ENCODE data around the gene HPGDS. TPM values are rescaled to one million over a fixed set of nuclear protein-coding genes. Genes with fewer than 3 reads are reported as not detected.

HPGDS gene
- total RNA-seq, 1 experiment from 2014 or later = not detected

DNA sequence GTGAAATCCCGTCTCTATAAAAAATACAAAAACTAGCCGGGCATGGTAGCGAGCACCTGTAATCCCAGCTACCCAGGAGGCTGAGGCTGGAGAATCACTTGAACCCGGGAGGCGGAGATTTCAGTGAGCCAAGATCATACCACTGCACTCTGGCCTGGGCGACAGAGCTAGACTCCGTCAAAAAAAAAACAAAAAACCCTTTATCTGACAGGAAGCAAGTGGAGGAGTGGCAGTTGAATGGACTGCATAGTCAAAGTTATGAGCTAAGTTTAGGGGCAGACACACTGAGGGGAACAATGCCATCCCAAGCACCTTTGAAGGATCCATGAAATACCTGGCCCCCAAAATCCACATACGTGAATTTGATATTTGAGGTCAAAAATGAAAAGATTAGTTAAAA, 7.5 kb upstream of the HPGDS start:
- TF ChIP-seq KAT7 (CRISPR knock-in tag; IDR thresholded peaks at IDR 0.05; ENCODE audit: borderline replicate concordance) (no peak), ERG (CRISPR knock-in tag; IDR thresholded peaks at IDR 0.05) (no peak), E2F5 (CRISPR knock-in tag; IDR thresholded peaks at IDR 0.05) (no peak), TCF7 (CRISPR knock-in tag; IDR thresholded peaks at IDR 0.05; ENCODE audit: low read depth) (no peak), CBFB (CRISPR knock-in tag; IDR thresholded peaks at IDR 0.05; ENCODE audit: low read depth) (no peak), ZNF317 (CRISPR knock-in tag; IDR thresholded peaks at IDR 0.05; ENCODE audit: borderline replicate concordance, low read depth) (no peak), ZNF396 (CRISPR knock-in tag; IDR thresholded peaks at IDR 0.05; ENCODE audit: borderline replicate concordance) (no peak), MXD4 (CRISPR knock-in tag; IDR thresholded peaks at IDR 0.05; ENCODE audit: borderline replicate concordance) (no peak), NFATC4 (CRISPR knock-in tag; IDR thresholded peaks at IDR 0.05) (no peak), FOXP1 (CRISPR knock-in tag; IDR thresholded peaks at IDR 0.05; ENCODE audit: borderline replicate concordance) (no peak), CREM (CRISPR knock-in tag; IDR thresholded peaks at IDR 0.05) (no peak), USF1 (CRISPR knock-in tag; IDR thresholded peaks at IDR 0.05) (no peak), TEAD4 (CRISPR knock-in tag; IDR thresholded peaks at IDR 0.05) (no peak), FOXJ3 (CRISPR knock-in tag; IDR thresholded peaks at IDR 0.05; ENCODE audit: borderline replicate concordance) (no peak), RELA (CRISPR knock-in tag; IDR thresholded peaks at IDR 0.05; ENCODE audit: borderline replicate concordance) (no peak), ZNF138 (CRISPR knock-in tag; conservative IDR thresholded peaks at IDR 0.05) (no peak)
- TF ChIP-seq, protein P1, sequence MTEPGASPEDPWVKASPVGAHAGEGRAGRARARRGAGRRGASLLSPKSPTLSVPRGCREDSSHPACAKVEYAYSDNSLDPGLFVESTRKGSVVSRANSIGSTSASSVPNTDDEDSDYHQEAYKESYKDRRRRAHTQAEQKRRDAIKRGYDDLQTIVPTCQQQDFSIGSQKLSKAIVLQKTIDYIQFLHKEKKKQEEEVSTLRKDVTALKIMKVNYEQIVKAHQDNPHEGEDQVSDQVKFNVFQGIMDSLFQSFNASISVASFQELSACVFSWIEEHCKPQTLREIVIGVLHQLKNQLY (CRISPR knock-in tag; IDR thresholded peaks at IDR 0.05) = no peak
- TF ChIP-seq, protein P2, sequence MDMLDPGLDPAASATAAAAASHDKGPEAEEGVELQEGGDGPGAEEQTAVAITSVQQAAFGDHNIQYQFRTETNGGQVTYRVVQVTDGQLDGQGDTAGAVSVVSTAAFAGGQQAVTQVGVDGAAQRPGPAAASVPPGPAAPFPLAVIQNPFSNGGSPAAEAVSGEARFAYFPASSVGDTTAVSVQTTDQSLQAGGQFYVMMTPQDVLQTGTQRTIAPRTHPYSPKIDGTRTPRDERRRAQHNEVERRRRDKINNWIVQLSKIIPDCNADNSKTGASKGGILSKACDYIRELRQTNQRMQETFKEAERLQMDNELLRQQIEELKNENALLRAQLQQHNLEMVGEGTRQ (CRISPR knock-in tag; IDR thresholded peaks at IDR 0.05) = no peak
- TF ChIP-seq, protein P3, sequence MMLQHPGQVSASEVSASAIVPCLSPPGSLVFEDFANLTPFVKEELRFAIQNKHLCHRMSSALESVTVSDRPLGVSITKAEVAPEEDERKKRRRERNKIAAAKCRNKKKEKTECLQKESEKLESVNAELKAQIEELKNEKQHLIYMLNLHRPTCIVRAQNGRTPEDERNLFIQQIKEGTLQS (CRISPR knock-in tag; conservative IDR thresholded peaks at IDR 0.05) = no peak
- DNase-seq (ENCODE audit: low spot score) (no peak), ATAC-seq (no peak)
- CTCF ChIA-PET = no interaction called here
- H3K27me3 Mint-ChIP-seq (ENCODE audit: low read depth) = no peaks in the 10 kb centered on the region; the same call in 1 of the 2 replicates
- H3K27ac Mint-ChIP-seq = no peak overlapping the region
- peaks cover 5% of the 10 kb centered on the region for H3K4me1 Mint-ChIP-seq
- H3K4me3 Mint-ChIP-seq = no peak overlapping the region
- no peaks in the 10 kb centered on the region for H3K36me3 Mint-ChIP-seq
- POLR2A ChIA-PET = no interaction called here
- no peaks in the 10 kb centered on the region for H3K9me3 Mint-ChIP-seq

DNA sequence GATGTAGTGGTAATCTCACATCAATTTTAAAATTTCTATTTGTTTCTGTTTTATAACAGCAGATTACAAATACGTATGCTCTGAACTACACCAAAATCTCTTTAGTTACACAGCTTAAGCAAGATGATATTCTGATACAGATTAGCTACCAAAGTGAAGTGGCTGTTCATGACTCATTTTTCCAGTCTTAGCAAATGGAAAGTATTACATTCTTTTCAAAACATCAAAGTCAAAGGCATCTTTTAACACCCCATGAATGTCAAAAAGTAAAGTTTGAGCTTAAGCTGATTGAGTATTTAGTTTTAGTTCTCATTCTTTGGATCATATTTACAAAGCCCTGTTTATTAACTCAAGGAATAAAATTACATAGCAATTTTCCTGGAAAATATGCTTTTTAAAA, 6.6 kb upstream of the HPGDS start:
- no peak for ATAC-seq
- ChIA-PET CTCF (no interaction called here), POLR2A (no interaction called here)
- Mint-ChIP-seq H3K9me3 (no peaks in the 10 kb centered on the region), H3K27me3 (ENCODE audit: low read depth) (no peaks in the 10 kb centered on the region; the same call in 1 of the 2 replicates), H3K27ac (no peak overlapping the region), H3K4me3 (no peak overlapping the region), H3K4me1 (no peaks in the 10 kb centered on the region), H3K36me3 (no peaks in the 10 kb centered on the region)
- no peak for DNase-seq (ENCODE audit: low spot score)
- TF ChIP-seq, protein P4, sequence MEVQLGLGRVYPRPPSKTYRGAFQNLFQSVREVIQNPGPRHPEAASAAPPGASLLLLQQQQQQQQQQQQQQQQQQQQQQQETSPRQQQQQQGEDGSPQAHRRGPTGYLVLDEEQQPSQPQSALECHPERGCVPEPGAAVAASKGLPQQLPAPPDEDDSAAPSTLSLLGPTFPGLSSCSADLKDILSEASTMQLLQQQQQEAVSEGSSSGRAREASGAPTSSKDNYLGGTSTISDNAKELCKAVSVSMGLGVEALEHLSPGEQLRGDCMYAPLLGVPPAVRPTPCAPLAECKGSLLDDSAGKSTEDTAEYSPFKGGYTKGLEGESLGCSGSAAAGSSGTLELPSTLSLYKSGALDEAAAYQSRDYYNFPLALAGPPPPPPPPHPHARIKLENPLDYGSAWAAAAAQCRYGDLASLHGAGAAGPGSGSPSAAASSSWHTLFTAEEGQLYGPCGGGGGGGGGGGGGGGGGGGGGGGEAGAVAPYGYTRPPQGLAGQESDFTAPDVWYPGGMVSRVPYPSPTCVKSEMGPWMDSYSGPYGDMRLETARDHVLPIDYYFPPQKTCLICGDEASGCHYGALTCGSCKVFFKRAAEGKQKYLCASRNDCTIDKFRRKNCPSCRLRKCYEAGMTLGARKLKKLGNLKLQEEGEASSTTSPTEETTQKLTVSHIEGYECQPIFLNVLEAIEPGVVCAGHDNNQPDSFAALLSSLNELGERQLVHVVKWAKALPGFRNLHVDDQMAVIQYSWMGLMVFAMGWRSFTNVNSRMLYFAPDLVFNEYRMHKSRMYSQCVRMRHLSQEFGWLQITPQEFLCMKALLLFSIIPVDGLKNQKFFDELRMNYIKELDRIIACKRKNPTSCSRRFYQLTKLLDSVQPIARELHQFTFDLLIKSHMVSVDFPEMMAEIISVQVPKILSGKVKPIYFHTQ (CRISPR knock-in tag; IDR thresholded peaks at IDR 0.05) = no peak
- TF ChIP-seq NFYB (CRISPR knock-in tag; conservative IDR thresholded peaks at IDR 0.05; ENCODE audit: low read depth) (no peak), TEAD1 (CRISPR knock-in tag; IDR thresholded peaks at IDR 0.05) (no peak), MXD4 (CRISPR knock-in tag; IDR thresholded peaks at IDR 0.05; ENCODE audit: borderline replicate concordance) (no peak), NFATC4 (CRISPR knock-in tag; IDR thresholded peaks at IDR 0.05) (no peak), EMX1 (CRISPR knock-in tag; IDR thresholded peaks at IDR 0.05) (no peak), FOXP4 (CRISPR knock-in tag; IDR thresholded peaks at IDR 0.05) (no peak), ZSCAN18 (CRISPR knock-in tag; IDR thresholded peaks at IDR 0.05) (no peak), SOX15 (CRISPR knock-in tag; IDR thresholded peaks at IDR 0.05) (no peak)
